SK-N-MC (cell line): Measurements from ENCODE around the gene NHSL1.

ENCODE experiments used
- DNase-seq: peaks from one replicate; pipeline ENCODE4 v3.0.0-alpha.2; 2011; ENCODE audit warnings: low read depth, low spot score
- H3K27ac ChIP-seq: fragments of 200-600 bp; sonication (generic); 2 replicates; pipeline ENCODE4 v1.5.1; 2016; ENCODE audit warnings: mixed run types
- H3K36me3 ChIP-seq: fragments of 200-600 bp; sonication (generic); 2 replicates; pipeline ENCODE4 v1.6.1; 2017; ENCODE audit warnings: antibody characterized with exemption, low read length, mixed read lengths; ENCODE audit not compliant: insufficient read depth
- H3K4me3 ChIP-seq: fragments of 200-600 bp; sonication (generic); 2 replicates; pipeline ENCODE4 v1.5.1; 2016
- H3K9ac ChIP-seq: fragments of 200-600 bp; sonication (generic); 2 replicates; pipeline ENCODE4 v1.8.0; 2017; ENCODE audit warnings: mixed run types, mixed read lengths; ENCODE audit not compliant: insufficient read length
- H3K9me3 ChIP-seq: fragments of 200-600 bp; sonication (generic); 2 replicates; pipeline ENCODE4 v1.6.1; 2017; ENCODE audit warnings: low read depth, mild to moderate bottlenecking, antibody characterized with exemption, low read length, moderate library complexity, mixed read lengths
- EZH2 ChIP-seq: fragments of 200-600 bp; sonication (generic); IDR thresholded peaks from one replicate; pipeline ENCODE4 v1.6.1; 2017; ENCODE audit warnings: antibody characterized with exemption
- FOXP2 ChIP-seq: optimal IDR thresholded peaks from 2 replicates; pipeline ENCODE3; 2011; ENCODE audit warnings: mild to moderate bottlenecking, moderate library complexity; ENCODE audit not compliant: insufficient read depth; ENCODE audit errors: extremely low read length, control extremely low read depth
- POLR2AphosphoS5 ChIP-seq: IDR thresholded peaks from 2 replicates; pipeline ENCODE4 v1.6.1; 2012; ENCODE audit warnings: mild to moderate bottlenecking, low read depth, low read length, borderline replicate concordance

The NHSL1 gene

DNA sequence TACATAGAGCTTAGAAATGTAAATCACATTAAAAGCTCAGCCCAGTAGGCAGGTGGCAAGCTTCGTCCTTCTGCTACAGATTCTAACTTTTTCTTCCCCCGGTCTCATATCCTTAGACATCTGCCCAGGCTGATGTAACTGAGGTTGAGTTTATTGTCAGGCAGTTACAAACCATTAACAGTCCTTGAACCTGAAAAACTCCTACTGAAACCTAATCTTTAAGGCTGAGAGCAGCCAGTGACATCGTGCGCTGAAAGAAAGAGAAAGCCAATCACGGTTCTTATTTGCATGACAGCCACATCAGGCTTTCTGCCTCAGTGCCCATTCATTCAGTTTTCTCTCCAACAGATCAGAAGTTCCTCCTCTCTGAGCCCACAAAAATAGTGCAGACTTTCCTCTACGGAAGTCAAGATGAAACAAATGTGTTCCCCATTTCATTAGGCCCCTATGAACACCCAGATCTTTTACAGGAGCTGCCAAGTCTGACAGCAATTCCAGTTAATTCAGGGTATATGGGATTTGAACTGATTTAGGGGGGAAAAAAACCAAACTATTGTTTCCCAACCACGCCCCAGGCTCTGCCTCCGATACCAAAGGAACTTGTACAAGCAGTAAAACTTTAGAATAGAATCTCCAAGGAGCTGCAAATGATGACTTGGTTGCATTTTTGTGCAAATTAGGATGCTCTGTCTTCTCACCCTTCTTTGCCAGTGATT lies at the start of gene NHSL1:
Gene NHSL1, minus strand, starts transcription at position 192 of the 716 bp plus-strand sequence. CDS start 204 bp downstream, outside the sequence.
- H3K9ac ChIP-seq = no peak within 1 kb of the TSS
- H3K27ac ChIP-seq = peak within 1 kb of the TSS; percentile 28; the same call in 1 of the 2 replicates
- no peak within 1 kb of the TSS for H3K4me3 ChIP-seq
- no peaks in the 10 kb centered on the region for H3K9me3 ChIP-seq
- no peak for TF ChIP-seq POLR2AphosphoS5
- TF ChIP-seq FOXP2 = no peak
- no peak for DNase-seq
- H3K36me3 ChIP-seq = no peaks in the 10 kb centered on the region

DNA sequence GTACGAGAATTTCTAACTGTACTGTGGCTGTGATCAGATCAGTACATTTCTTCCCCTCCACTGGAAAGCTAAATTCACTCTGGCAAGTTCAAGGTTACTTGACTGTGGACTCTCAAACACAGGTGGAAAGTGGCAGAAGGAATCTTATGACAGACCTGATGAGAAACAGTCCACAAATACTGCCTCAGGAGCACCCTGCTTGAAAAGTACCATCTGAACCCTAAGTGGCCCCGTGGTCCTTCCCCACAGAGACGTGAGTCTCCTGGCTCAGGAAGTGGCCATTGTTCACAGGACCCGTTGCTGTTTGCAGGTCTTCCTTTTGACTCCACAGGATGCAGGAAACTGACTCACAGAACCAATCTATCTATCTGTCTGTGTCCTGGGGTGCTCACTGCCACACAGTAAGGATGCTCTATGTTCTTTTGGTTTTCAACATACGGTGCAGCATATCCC lies 47.5 kb upstream of the NHSL1 start:
- DNase-seq = no peak
- TF ChIP-seq EZH2 = no peak
- no peak for TF ChIP-seq POLR2AphosphoS5
- TF ChIP-seq FOXP2 = no peak
- no peak overlapping the region for H3K27ac ChIP-seq

DNA sequence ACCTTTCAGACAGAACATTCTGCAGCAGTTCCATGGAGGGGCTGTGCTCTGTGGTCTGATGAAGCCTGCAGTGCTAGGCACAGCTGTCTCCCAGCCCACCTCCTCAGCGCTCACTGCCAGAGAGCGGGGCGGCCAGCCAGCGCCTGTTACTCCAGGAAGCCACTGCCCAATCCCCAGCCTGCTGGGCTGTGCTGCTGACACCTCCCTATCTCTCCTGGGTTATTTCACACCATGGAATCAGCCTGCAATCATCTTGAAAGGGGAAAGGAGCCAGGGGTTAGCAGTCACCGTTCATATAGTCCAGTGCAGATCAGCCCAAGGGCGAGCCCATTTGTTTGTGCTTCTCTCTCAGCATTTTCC lies 46.3 kb upstream of the NHSL1 start:
- Histone ChIP-seq H3K9ac (no peak overlapping the region), H3K27ac (no peak overlapping the region), H3K4me3 (no peak overlapping the region), H3K9me3 (no peaks in the 10 kb centered on the region), H3K36me3 (no peaks in the 10 kb centered on the region)
- no peak for DNase-seq
- TF ChIP-seq FOXP2 (no peak), EZH2 (no peak), POLR2AphosphoS5 (no peak)

More for the DNA sequence above, 47.5 kb upstream of the NHSL1 start:
- H3K36me3 ChIP-seq = no peaks in the 10 kb centered on the region
- no peaks in the 10 kb centered on the region for H3K9me3 ChIP-seq
- H3K4me3 ChIP-seq = no peak overlapping the region
- no peak overlapping the region for H3K9ac ChIP-seq

- H3K36me3 ChIP-seq = no peaks in the 10 kb centered on the region
- no peak overlapping the region for H3K9ac ChIP-seq
- no peak overlapping the region for H3K4me3 ChIP-seq
- H3K27ac ChIP-seq = no peak overlapping the region
- TF ChIP-seq POLR2AphosphoS5 (no peak), EZH2 (no peak), FOXP2 (no peak)
- DNase-seq = no peak
- no peaks in the 10 kb centered on the region for H3K9me3 ChIP-seq
These were observed 45.2 kb upstream of the NHSL1 start for GRCh38 chr6:138544501-138544900.

GRCh38 chr6:138543657-138544056 lies 44.4 kb upstream of the NHSL1 start:
- no peak overlapping the region for H3K9ac ChIP-seq
- H3K4me3 ChIP-seq = no peak overlapping the region
- DNase-seq = no peak
- no peaks in the 10 kb centered on the region for H3K36me3 ChIP-seq
- no peaks in the 10 kb centered on the region for H3K9me3 ChIP-seq
- TF ChIP-seq EZH2 = no peak
- no peak for TF ChIP-seq FOXP2
- TF ChIP-seq POLR2AphosphoS5 = no peak
- no peak overlapping the region for H3K27ac ChIP-seq

- TF ChIP-seq FOXP2 (no peak), POLR2AphosphoS5 (peak; percentile 42; the same call in 1 of the 2 replicates)
- Histone ChIP-seq H3K9ac (no peak overlapping the region), H3K36me3 (no peaks in the 10 kb centered on the region), H3K27ac (peak overlapping the region; percentile 66), H3K4me3 (peak overlapping the region; percentile 65), H3K9me3 (no peaks in the 10 kb centered on the region)
- DNase-seq = peak; percentile 87
These were observed 42.7 kb upstream of the NHSL1 start for GRCh38 chr6:138541823-138542481.

DNA sequence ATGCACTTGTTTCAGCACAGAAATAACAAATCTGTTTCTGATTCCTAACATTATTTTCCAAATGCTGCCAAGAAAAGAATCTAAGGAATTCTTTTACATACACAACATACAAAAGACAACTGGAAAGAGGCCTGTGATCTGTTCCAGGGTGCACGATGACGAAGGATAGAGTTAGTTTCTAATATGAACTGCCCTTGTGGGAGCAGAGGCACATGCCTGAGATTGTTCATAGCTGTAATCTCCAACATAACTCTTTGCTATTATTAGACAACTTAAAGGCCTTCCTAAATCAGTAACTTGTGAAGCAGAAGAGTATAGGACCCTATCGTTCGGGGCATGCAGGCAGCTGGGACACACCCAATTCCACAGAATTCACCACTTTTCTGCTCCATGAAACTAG lies 41.2 kb upstream of the NHSL1 start:
- H3K27ac ChIP-seq = no peak overlapping the region
- no peak for TF ChIP-seq FOXP2
- TF ChIP-seq EZH2 = no peak
- no peak for TF ChIP-seq POLR2AphosphoS5
- DNase-seq = no peak
- no peak overlapping the region for H3K4me3 ChIP-seq
- H3K36me3 ChIP-seq = no peaks in the 10 kb centered on the region
- H3K9me3 ChIP-seq = no peaks in the 10 kb centered on the region
- H3K9ac ChIP-seq = no peak overlapping the region

- Histone ChIP-seq H3K4me3 (no peak overlapping the region), H3K27ac (no peak overlapping the region), H3K9ac (no peak overlapping the region), H3K36me3 (no peaks in the 10 kb centered on the region), H3K9me3 (no peaks in the 10 kb centered on the region)
- DNase-seq = no peak
- TF ChIP-seq FOXP2 = no peak
- TF ChIP-seq POLR2AphosphoS5 = no peak
- TF ChIP-seq EZH2 = no peak
These were observed 40.6 kb upstream of the NHSL1 start for GRCh38 chr6:138539876-138540275.

DNA sequence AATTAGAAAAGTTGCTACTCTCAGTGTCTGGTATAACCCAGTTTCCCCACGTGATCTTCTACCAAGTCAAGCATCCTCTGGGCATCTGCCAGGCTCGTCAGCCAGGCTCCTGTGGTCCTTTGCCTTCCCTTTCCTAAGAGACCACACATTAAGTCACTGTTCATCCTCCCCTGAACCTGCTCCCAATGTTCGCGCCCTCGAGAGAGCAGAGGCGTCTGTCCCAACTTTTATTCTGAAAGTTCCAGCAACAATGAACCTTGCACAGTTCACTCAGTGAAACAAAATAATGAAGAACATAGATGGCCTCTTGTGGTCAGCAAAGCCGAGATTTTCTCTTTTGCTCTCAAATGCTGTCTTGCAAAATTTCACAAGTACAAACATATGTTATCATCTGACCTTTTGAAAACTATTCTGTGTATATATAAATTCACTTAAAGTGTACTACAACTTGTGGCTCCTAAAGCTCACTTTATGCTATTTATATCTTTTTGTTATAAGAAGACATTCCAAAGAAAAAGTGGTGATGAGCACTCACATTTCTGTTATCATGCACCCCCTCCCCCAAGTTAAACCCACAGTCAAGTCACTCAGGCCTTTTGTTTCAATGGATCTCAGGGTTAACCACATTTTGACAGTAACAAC lies 39.2 kb upstream of the NHSL1 start:
- Histone ChIP-seq H3K4me3 (no peak overlapping the region), H3K9me3 (no peaks in the 10 kb centered on the region), H3K27ac (no peak overlapping the region), H3K9ac (no peak overlapping the region), H3K36me3 (no peaks in the 10 kb centered on the region)
- DNase-seq = no peak
- TF ChIP-seq EZH2 (no peak), POLR2AphosphoS5 (no peak), FOXP2 (no peak)
